Lower leg skin (tissue), 3 donors: ENCODE results near the gene TTC9C.

ENCODE experiments used
- CTCF ChIP-seq, 3 donors: fragments of 450-650 bp; IDR thresholded peaks; one replicate each; pipeline ENCODE4 v1.5.1; 2016; ENCODE audit warnings: antibody characterized with exemption in 3 of 3, mild to moderate bottlenecking in 3 of 3, moderate library complexity in 2 of 3
- POLR2A ChIP-seq, 2 donors: fragments of 450-650 bp; IDR thresholded peaks; one replicate each; pipeline ENCODE4 v1.6.1; 2016 to 2017; ENCODE audit warnings: antibody characterized with exemption in 2 of 2, mild to moderate bottlenecking in 1 of 2, moderate library complexity in 1 of 2

- TF ChIP-seq CTCF (IDR thresholded peaks at IDR 0.05) (no peak), POLR2A (IDR thresholded peaks at IDR 0.05) (no peak)
Observed at GRCh38 chr11:62709247-62710000, 18.9 kb upstream of the TTC9C start.
